HepG2 (cell line): ENCODE measurements around the gene JPT2. TPM values are rescaled to one million over a fixed set of nuclear protein-coding genes. Genes with fewer than 3 reads are reported as not detected.

Experiments
- ATAC-seq: fragments of 200-7000 bp; cut with Tn5 transposase; 3 replicates; pipeline ENCODE4 v1.9.1; 2020; ENCODE audit warnings: mild to moderate bottlenecking, moderate library complexity
- BruUV-seq: library from RNA; stranded (reverse); fragments of 400-500 nt; replicated peaks from 2 replicates; lab custom pipeline; 2021; lab: Mats Ljungman, UMichigan
- CTCF ChIA-PET: fragments of 300-600 bp; formaldehyde crosslinking; extraction: SDS; loops from one replicate; lab custom pipeline; 2021; ENCODE audit warnings: low total read pairs, inconsistent platforms, low intra/inter-chr PET ratio; lab: Yijun Ruan, JAX
- POLR2A ChIA-PET: fragments of 350-600 bp; sonication (Branson Sonifier 250); formaldehyde crosslinking; loops from one replicate; lab custom pipeline; 2020; ENCODE audit warnings: antibody characterized with exemption, inconsistent platforms; lab: Yijun Ruan, JAX
- DNase-seq: peaks from one replicate; pipeline ENCODE4 v3.0.0-alpha.2; 2015; ENCODE audit warnings: low spot score
- FAIRE-seq: peaks from 3 replicates; lab custom pipeline; 2011; peaks lifted over from hg19 to GRCh38; lab: Jason Lieb, UNC
- H2AFZ ChIP-seq: one replicate; pipeline ENCODE4 v1.6.1; 2011; ENCODE audit warnings: low read length, inconsistent platforms
- H3K27ac ChIP-seq: fragments of 300-600 bp; 3 replicates; pipeline ENCODE4 v1.8.0; 2011; ENCODE audit warnings: mixed run types, mild to moderate bottlenecking, mixed read lengths, low read length, inconsistent platforms; ENCODE audit not compliant: insufficient read depth; ENCODE audit errors: extremely low read length
- H3K27me3 ChIP-seq, 2 experiments: fragments of 200-600 bp in 1 of 2; 2 replicates in 1 of 2; 3 replicates in 1 of 2; pipeline versions ENCODE4 v1.6.0 to v1.8.0; 2011; ENCODE audit warnings: low read length in 2 of 2, mild to moderate bottlenecking in 2 of 2, moderate library complexity in 2 of 2, inconsistent platforms in 1 of 2; ENCODE audit not compliant: insufficient read depth in 2 of 2, control insufficient read depth in 1 of 2
- H3K36me3 ChIP-seq, 2 experiments: fragments of 200-600 bp in 1 of 2; replicated peaks in 1 of 2; 2 replicates in 1 of 2; 3 replicates in 1 of 2; pipeline versions ENCODE4 v1.5.1 to v1.8.0; 2011; ENCODE audit warnings: low read length in 2 of 2, inconsistent platforms in 1 of 2; ENCODE audit not compliant: insufficient read depth in 2 of 2, control insufficient read depth in 1 of 2
- H3K4me1 ChIP-seq: 2 replicates; pipeline ENCODE4 v1.5.1; 2012; ENCODE audit warnings: low read length, inconsistent platforms; ENCODE audit not compliant: insufficient read depth
- H3K4me2 ChIP-seq: 2 replicates; pipeline ENCODE4 v1.6.0; 2011; ENCODE audit warnings: low read depth, low read length, inconsistent platforms
- H3K4me3 ChIP-seq, 3 experiments: fragments of 200-600 bp in 1 of 3; sonication (generic), shearing (Covaris generic) in 1 of 3; replicated peaks in 1 of 3; 2 replicates each; pipeline ENCODE4 v1.5.1; 2011 to 2016; ENCODE audit warnings: low read length in 3 of 3, inconsistent platforms in 2 of 3, low read depth in 2 of 3, mild to moderate bottlenecking in 2 of 3, control low read depth in 1 of 3, mixed read lengths in 1 of 3; ENCODE audit not compliant: insufficient read depth in 1 of 3
- H3K79me2 ChIP-seq: one replicate; pipeline ENCODE4 v1.6.1; 2011; ENCODE audit warnings: low read length, inconsistent platforms; ENCODE audit not compliant: insufficient read depth
- H3K9ac ChIP-seq: 2 replicates; pipeline ENCODE4 v1.6.0; 2011; ENCODE audit warnings: mild to moderate bottlenecking, low read depth, low read length, inconsistent platforms; ENCODE audit not compliant: insufficient read depth
- H3K9me3 ChIP-seq: 2 replicates; pipeline ENCODE4 v1.5.1; 2012; ENCODE audit warnings: mild to moderate bottlenecking, low read length
- H4K20me1 ChIP-seq: 2 replicates; pipeline ENCODE4 v1.6.0; 2011; ENCODE audit warnings: inconsistent platforms, mild to moderate bottlenecking, low read length, moderate library complexity; ENCODE audit not compliant: insufficient read depth
- ATF7-NPFF ChIP-seq: sonication (generic); formaldehyde crosslinking; IDR thresholded peaks from 2 replicates; pipeline ENCODE4 v1.8.1; 2023; ENCODE audit warnings: mild to moderate bottlenecking, low read depth, missing genetic modification reagents, moderate library complexity
- CEBPG ChIP-seq: IDR thresholded peaks from 2 replicates; pipeline ENCODE4 v1.6.1; 2016
- CTCF ChIP-seq: sonication (generic); formaldehyde crosslinking; IDR thresholded peaks from 2 replicates; pipeline ENCODE4 v1.5.0; 2020; ENCODE audit warnings: mild to moderate bottlenecking, missing genetic modification reagents, moderate library complexity
- IKZF1 ChIP-seq: fragments of 450-650 bp; IDR thresholded peaks from 2 replicates; pipeline ENCODE4 v1.7.1; 2016
- NBN ChIP-seq: fragments of 450-650 bp; conservative IDR thresholded peaks from 2 replicates; pipeline ENCODE4 v1.6.1; 2017
- RAD21 ChIP-seq: fragments of 450-650 bp; formaldehyde crosslinking; IDR thresholded peaks from 2 replicates; pipeline ENCODE4 v1.5.0; 2020; ENCODE audit warnings: mild to moderate bottlenecking
- SMC3 ChIP-seq: IDR thresholded peaks from 2 replicates; pipeline ENCODE4 v1.6.1; 2011; ENCODE audit warnings: low read length, improper control_type of control experiment
- STAG1 ChIP-seq: sonication (generic); formaldehyde crosslinking; IDR thresholded peaks from 2 replicates; pipeline ENCODE4 v1.4.0; 2020; ENCODE audit warnings: missing genetic modification reagents
- TFDP2 ChIP-seq: sonication (generic); formaldehyde crosslinking; IDR thresholded peaks from 2 replicates; pipeline ENCODE4 v1.4.0; 2020; ENCODE audit warnings: missing genetic modification reagents
- XRCC5 ChIP-seq: fragments of 200-400 bp; formaldehyde crosslinking; optimal IDR thresholded peaks from 2 replicates; pipeline ENCODE3; 2017; ENCODE audit warnings: mild to moderate bottlenecking, low read length
- ZNF501 ChIP-seq: sonication (generic); formaldehyde crosslinking; IDR thresholded peaks from 2 replicates; pipeline ENCODE4 v1.5.1; 2020; ENCODE audit warnings: mild to moderate bottlenecking, moderate library complexity, missing genetic modification reagents
- ZNF670 ChIP-seq: sonication (generic); formaldehyde crosslinking; IDR thresholded peaks from 2 replicates; pipeline ENCODE4 v1.8.0; 2022; ENCODE audit warnings: mild to moderate bottlenecking, missing genetic modification reagents, borderline replicate concordance
- ZNF770 ChIP-seq: sonication (generic); formaldehyde crosslinking; IDR thresholded peaks from 2 replicates; pipeline ENCODE4 v1.5.0; 2020; ENCODE audit warnings: mild to moderate bottlenecking, missing genetic modification reagents
- ZNF879 ChIP-seq: sonication (generic); formaldehyde crosslinking; IDR thresholded peaks from 2 replicates; pipeline ENCODE4 v1.8.1; 2023; ENCODE audit warnings: missing genetic modification reagents
- WGBS: methylation state at CpG from one replicate; pipeline ENCODE4 v1.1.6; 2017; ENCODE audit warnings: low lambda C conversion rate; 5-methylcytosine and 5-hydroxymethylcytosine counted together
- in situ Hi-C: cut with HindIII; loops from 2 replicates; pipeline ENCODE4 v1.10.0; 2017; ENCODE audit warnings: low pct_unique_long_range_greater_than_20kb; ENCODE audit not compliant: extremely low pct_ligation_motif_present
- intact Hi-C: fragments of 100-400 bp; cut with micrococcal nuclease; formaldehyde crosslinking; loops from one replicate; pipeline ENCODE4 v1.10.0; 2022; ENCODE audit not compliant: unreplicated experiment
- polyA plus RNA-seq, 8 experiments: library from polyadenylated mRNA; depleted of rRNA in 3 of 8; stranded (reverse) in 7 of 8; unstranded in 1 of 8; fragments of >200 nt; fragmentation: Illumina TruSeq in 4 of 8; extraction: Trizol in 4 of 8; gene quantifications; 2 replicates each; pipeline versions ENCODE4 v1.2.1 to v1.2.3, GENCODE V29; 2011 to 2016; ENCODE audit warnings: low read depth in 4 of 8, missing spikeins in 1 of 8, mixed read lengths in 1 of 8; ENCODE audit not compliant: insufficient read depth in 1 of 8
- total RNA-seq, 5 experiments: library from RNA; depleted of rRNA; stranded (reverse); fragments of >200 nt; fragmentation: Illumina TruSeq; extraction: Trizol; gene quantifications; 2 replicates each; pipeline ENCODE4 v1.2.3, GENCODE V29; 2016; ENCODE audit warnings: low read depth in 1 of 5

The JPT2 gene
- total and polyA plus RNA-seq, 2 of the 13 experiments (the other 11 are each of a cell fraction or from before 2014, with no cell fraction given): 53.5 to 89.4 TPM

- no peak for TF ChIP-seq IKZF1
- TF ChIP-seq CEBPG (CRISPR knock-in tag): no peak
- no peak for TF ChIP-seq ZNF670 (CRISPR knock-in tag)
- no peak for TF ChIP-seq NBN
- no peak for TF ChIP-seq ATF7-NPFF (CRISPR knock-in tag)
- peak; percentile 71 for TF ChIP-seq ZNF770 (CRISPR knock-in tag)
These were observed 43.3 kb downstream of the JPT2 start (continued) for GRCh38 chr16:1721372-1721771.

GRCh38 chr16:1723450-1724147, 45.5 kb downstream of the JPT2 start:
- no peak overlapping the region for H3K4me3 ChIP-seq
- intact Hi-C loops (no loop called here), in situ Hi-C loops (no loop called here)
- peak; percentile 37 for DNase-seq
- ChIA-PET POLR2A (interaction anchor here (1.7 kb wide), 1 partner anchor 46 kb away, joined by 8 read pairs; the partner anchor contains the start of gene JPT2), CTCF (no interaction called here)
- H3K27me3 ChIP-seq: no peaks in the 10 kb centered on the region
- no peaks in the 10 kb centered on the region for H3K9me3 ChIP-seq
- TF ChIP-seq RAD21 (CRISPR knock-in tag) (peak; percentile 19; the same call in 1 of the 2 replicates), STAG1 (CRISPR knock-in tag) (peak; percentile 44), CTCF (peak; percentile 60), SMC3 (peak; percentile 45; the same call in 1 of the 2 replicates), ZNF501 (CRISPR knock-in tag) (0 out of 2 replicates have a peak, but pooled peaks have one; percentile 24), ZNF879 (CRISPR knock-in tag) (no peak), XRCC5 (peak; percentile 33), TFDP2 (CRISPR knock-in tag) (no peak)
- peaks cover 12% of the 10 kb centered on the region for H3K79me2 ChIP-seq
- no peak overlapping the region for H3K4me2 ChIP-seq
- FAIRE-seq: peak; percentile 56
- peaks cover 10% of the 10 kb centered on the region for H4K20me1 ChIP-seq
- peak; percentile 58; the same call in 1 of the 3 replicates for ATAC-seq
- peaks cover 50% of the 10 kb centered on the region for H3K4me1 ChIP-seq
- no peak overlapping the region for H3K9ac ChIP-seq
- WGBS: 60% methylated on average over 6 of the region's 6 CpGs
- peaks cover 24 to 33% of the 10 kb centered on the region in 2 experiments; a peak in 4 of 5 replicates for H3K36me3 ChIP-seq
- no peak overlapping the region for H2AFZ ChIP-seq
- no TSS peak for BruUV-seq
- H3K27ac ChIP-seq: no peak overlapping the region
